Testis (tissue), 3 donors: ENCODE data around the gene LTN1. TPM values are rescaled to one million over a fixed set of nuclear protein-coding genes. Genes with fewer than 3 reads are reported as not detected.
A peak's percentile ranks its signal among the peaks of the same experiment; 100 is the strongest.

Source experiments
- DNase-seq: peaks from one replicate; pipeline ENCODE4 v3.0.0-alpha.2; 2019
- H3K27ac ChIP-seq, 2 donors: fragments of 200-600 bp; sonication (generic); one replicate each; pipeline ENCODE4 v1.5.1; 2019
- H3K27me3 ChIP-seq: fragments of 200-600 bp; sonication (generic); one replicate; pipeline ENCODE4 v1.5.1; 2019
- H3K36me3 ChIP-seq: fragments of 200-600 bp; sonication (generic); one replicate; pipeline ENCODE4 v1.5.1; 2017; ENCODE audit warnings: low read depth; ENCODE audit errors: missing control alignments
- H3K4me1 ChIP-seq: fragments of 200-600 bp; sonication (generic); one replicate; pipeline ENCODE4 v1.5.1; 2019
- H3K4me3 ChIP-seq, 2 donors: fragments of 200-600 bp; sonication (generic); one replicate each; pipeline ENCODE4 v1.5.1; 2017 to 2019
- H3K9me3 ChIP-seq: fragments of 200-600 bp; sonication (generic); one replicate; pipeline ENCODE4 v1.5.1; 2017
- CTCF ChIP-seq, 3 experiments: fragments of 450-650 bp in 2 of 3; fragments of 200-600 bp in 1 of 3; sonication (generic) in 1 of 3; IDR thresholded peaks; one replicate each; pipeline ENCODE4 v1.5.1; 2016 to 2019; ENCODE audit warnings: antibody characterized with exemption in 3 of 3, mild to moderate bottlenecking in 2 of 3, moderate library complexity in 1 of 3
- POLR2A ChIP-seq: fragments of 450-650 bp; IDR thresholded peaks from one replicate; pipeline ENCODE4 v1.6.1; 2017; ENCODE audit warnings: antibody characterized with exemption, mild to moderate bottlenecking, moderate library complexity
- WGBS, 2 donors: methylation state at CpG; one replicate each; pipeline ENCODE4 v1.1.5; 2018; 5-methylcytosine and 5-hydroxymethylcytosine counted together
- intact Hi-C: fragments of 100-400 bp; cut with DNase I; formaldehyde crosslinking; loops from one replicate; pipeline ENCODE4 v1.15.1; 2023; ENCODE audit warnings: low total_unique reads
- polyA plus RNA-seq: library from polyadenylated mRNA; stranded (reverse); fragments of 350-450 nt; fragmentation: Illumina TruSeq; extraction: RNeasy Lipid Tissue Mini Kit (QIAGEN cat#74804); gene quantifications from one replicate; pipeline ENCODE4 v1.2.3, GENCODE V29; 2014; ENCODE audit warnings: low read depth, low replicate concordance; ENCODE audit not compliant: insufficient read depth
- total RNA-seq, 2 donors: library from RNA; depleted of rRNA; stranded (reverse); fragments of >200 nt; gene quantifications; one replicate each; pipeline ENCODE4 v1.2.3, GENCODE V29; 2016

Gene LTN1
- total and polyA plus RNA-seq, 3 donors from 2014 or later = 22.1 to 47.2 (median 34.1) TPM

- Histone ChIP-seq H3K27me3 (no peaks in the 10 kb centered on the region), H3K4me1 (no peaks in the 10 kb centered on the region), H3K9me3 (no peaks in the 10 kb centered on the region), H3K36me3 (no peaks in the 10 kb centered on the region), H3K4me3 (peak overlapping the region; percentile 26 to 36), H3K27ac (peak overlapping the region in 1 of 2 donors; percentile 19)
- intact Hi-C loops = no loop called here
- 72 to 74% methylated on average over 18 of the region's 18 CpGs for WGBS, 2 donors
- no peak for TF ChIP-seq POLR2A
- TF ChIP-seq CTCF (IDR thresholded peaks at IDR 0.05) = no peak
- no peak for DNase-seq
These were observed 89.2 kb downstream of the LTN1 start for GRCh38 chr21:28903448-28903847.

GRCh38 chr21:28900481-28900880, 92.2 kb downstream of the LTN1 start:
- no peaks in the 10 kb centered on the region for H3K27me3 ChIP-seq
- H3K9me3 ChIP-seq = no peaks in the 10 kb centered on the region
- H3K4me1 ChIP-seq = no peaks in the 10 kb centered on the region
- H3K27ac ChIP-seq = no peak overlapping the region
- DNase-seq = no peak
- WGBS, 2 donors = 49 to 56% methylated on average over 2 of the region's 2 CpGs
- intact Hi-C loops = no loop called here
- H3K36me3 ChIP-seq = no peaks in the 10 kb centered on the region
- TF ChIP-seq POLR2A (no peak), CTCF (IDR thresholded peaks at IDR 0.05) (no peak)
- H3K4me3 ChIP-seq = no peak overlapping the region

- H3K4me3 ChIP-seq = no peak overlapping the region
- H3K27me3 ChIP-seq = no peaks in the 10 kb centered on the region
- H3K36me3 ChIP-seq = no peaks in the 10 kb centered on the region
- intact Hi-C loops = no loop called here
- DNase-seq = no peak
- no peak overlapping the region for H3K27ac ChIP-seq
- no peaks in the 10 kb centered on the region for H3K9me3 ChIP-seq
- WGBS, 2 donors = 84 to 86% methylated on average over 5 of the region's 5 CpGs
- no peaks in the 10 kb centered on the region for H3K4me1 ChIP-seq
- TF ChIP-seq CTCF (IDR thresholded peaks at IDR 0.05) = no peak
- no peak for TF ChIP-seq POLR2A
These were observed 92.9 kb downstream of the LTN1 start for GRCh38 chr21:28899744-28900143.

GRCh38 chr21:28899220-28899619, 93.5 kb downstream of the LTN1 start:
- Histone ChIP-seq H3K27me3 (no peaks in the 10 kb centered on the region), H3K4me3 (no peak overlapping the region), H3K27ac (no peak overlapping the region), H3K4me1 (no peaks in the 10 kb centered on the region), H3K36me3 (no peaks in the 10 kb centered on the region), H3K9me3 (no peaks in the 10 kb centered on the region)
- intact Hi-C loops = no loop called here
- 48 to 63% methylated on average over 3 of the region's 3 CpGs for WGBS, 2 donors
- TF ChIP-seq POLR2A = no peak
- TF ChIP-seq CTCF (IDR thresholded peaks at IDR 0.05) = no peak
- no peak for DNase-seq

GRCh38 chr21:28893687-28894086, 99.0 kb downstream of the LTN1 start:
- H3K4me1 ChIP-seq = no peaks in the 10 kb centered on the region
- WGBS, 2 donors = 87 to 89% methylated on average over 3 of the region's 3 CpGs
- no peaks in the 10 kb centered on the region for H3K27me3 ChIP-seq
- no peak overlapping the region for H3K4me3 ChIP-seq
- H3K36me3 ChIP-seq = no peaks in the 10 kb centered on the region
- no peaks in the 10 kb centered on the region for H3K9me3 ChIP-seq
- intact Hi-C loops = no loop called here
- TF ChIP-seq CTCF (IDR thresholded peaks at IDR 0.05) = no peak
- TF ChIP-seq POLR2A = no peak
- no peak for DNase-seq
- H3K27ac ChIP-seq = no peak overlapping the region
